GM19372 (cell line): Measurements from ENCODE around the gene SPINT2.
"Not testable (repeated sequence)": the region's sequence is repeated elsewhere in the genome, so short reads cannot be mapped to it uniquely, and the experiment has no call there.

Experiments used
- ATAC-seq: cut with Tn5 transposase; IDR thresholded peaks from one replicate; pipeline ENCODE4 v1.9.1; 2021; ENCODE audit warnings: mild to moderate bottlenecking, low read depth, moderate library complexity; ENCODE audit not compliant: unreplicated experiment

The SPINT2 gene

DNA sequence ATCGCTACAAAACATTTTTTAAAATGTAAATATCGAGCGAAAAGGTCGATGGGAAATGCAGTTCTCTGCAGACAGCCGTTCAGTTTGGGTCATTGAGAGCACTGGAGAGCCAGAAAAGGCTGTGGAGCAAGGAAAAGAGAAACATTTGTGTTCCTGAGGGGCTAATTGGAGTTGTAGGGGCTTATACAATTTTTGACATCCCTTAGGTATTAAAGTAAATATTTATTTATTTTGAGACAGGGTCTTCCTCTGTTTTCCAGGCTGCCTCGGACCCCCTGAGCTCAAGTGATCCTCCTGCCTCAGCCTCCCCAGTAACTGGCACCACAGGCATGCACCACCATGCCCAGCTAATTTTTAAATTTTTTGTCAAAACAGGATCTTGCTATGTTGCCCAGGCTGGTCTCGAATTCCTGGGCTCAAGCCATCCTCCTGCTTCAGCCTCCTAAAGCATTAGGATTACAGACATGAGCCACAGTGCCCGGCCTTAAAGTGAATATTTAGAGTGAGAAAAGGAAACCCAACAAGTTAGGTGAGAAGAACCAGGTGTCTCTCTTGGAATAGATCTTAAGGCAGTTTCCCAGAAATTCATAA lies 52.2 kb downstream of the SPINT2 start:
- ATAC-seq, result no peak

DNA sequence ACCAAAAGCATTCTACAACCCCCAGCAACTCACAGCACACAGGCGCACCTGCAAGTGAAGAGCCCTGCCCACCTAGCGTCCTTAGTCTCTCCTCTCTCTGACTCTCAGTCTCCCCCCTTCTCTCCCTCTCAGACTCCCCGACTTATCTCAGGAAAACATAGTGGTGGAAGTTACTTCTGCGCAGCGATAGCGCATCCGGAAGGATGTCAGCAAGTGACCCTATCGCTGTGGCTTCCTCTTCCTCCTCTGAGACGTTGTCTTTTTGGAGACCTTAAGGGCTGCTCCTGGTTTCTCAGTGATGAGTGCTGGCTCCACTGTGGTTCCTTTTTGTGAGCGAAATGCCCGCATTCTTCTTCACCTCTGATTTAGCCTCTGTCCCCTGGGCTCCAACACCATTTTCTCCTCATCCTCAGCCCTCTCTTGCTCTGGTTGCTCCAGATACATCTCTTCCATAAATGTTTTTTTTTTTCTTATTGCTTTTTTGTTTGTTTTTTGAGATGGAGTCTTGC lies 52.8 kb downstream of the SPINT2 start:
- no peak for ATAC-seq

DNA sequence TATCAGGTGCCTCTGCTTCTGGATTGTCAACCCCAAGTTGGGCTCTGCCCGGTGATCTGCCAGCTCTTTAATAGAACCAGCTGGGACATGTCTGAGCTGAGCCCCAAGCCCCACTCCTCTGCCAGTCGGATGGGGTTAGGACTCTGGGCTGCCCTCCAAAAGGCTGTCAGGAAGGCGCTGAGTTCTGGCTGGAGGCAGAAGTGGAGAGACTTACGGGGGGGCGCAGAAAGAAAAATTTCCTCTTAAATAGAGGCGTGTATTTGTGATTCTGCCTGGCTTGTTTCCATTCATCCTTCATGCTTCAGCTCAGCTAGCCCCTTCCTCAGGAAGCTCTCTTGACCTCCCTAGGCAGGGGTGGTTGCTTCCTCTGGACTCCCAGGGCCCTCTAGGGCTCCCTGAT lies 54.3 kb downstream of the SPINT2 start:
- ATAC-seq, result no peak

DNA sequence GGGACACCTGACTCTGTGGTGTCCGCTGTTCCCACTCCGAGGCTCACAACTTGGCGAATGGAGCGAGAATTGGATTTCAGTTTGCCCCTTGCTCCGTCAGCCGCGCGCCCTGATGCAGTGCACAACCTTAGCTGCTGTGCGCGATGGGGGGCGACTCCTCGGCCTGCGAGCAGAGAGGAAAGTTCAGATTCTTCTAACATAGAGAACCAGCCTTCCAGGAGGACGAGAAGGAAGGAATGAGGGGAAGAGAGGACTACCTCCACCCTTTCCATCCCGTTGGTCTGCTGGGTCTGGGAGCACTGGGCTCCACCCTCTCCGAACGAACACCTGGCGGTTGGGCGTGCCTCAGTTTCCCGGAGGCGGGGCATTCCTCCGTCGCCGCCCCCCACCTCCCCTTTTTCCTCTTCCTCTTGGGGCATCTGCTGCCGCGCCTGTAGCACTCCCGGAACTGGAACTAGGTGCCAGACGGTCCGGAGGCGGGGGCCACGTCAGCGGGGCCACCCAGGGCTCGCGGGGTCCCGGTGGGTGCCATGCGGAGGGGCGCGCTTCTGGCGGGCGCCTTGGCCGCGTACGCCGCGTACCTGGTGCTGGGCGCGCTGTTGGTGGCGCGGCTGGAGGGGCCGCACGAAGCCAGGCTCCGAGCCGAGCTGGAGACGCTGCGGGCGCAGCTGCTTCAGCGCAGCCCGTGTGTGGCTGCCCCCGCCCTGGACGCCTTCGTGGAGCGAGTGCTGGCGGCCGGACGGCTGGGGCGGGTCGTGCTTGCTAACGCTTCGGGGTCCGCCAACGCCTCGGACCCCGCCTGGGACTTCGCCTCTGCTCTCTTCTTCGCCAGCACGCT lies 55.3 kb downstream of the SPINT2 start, which contains the start of gene KCNK6:
Gene KCNK6, plus strand, starts transcription at position 425 of the 838 bp plus-strand sequence. Its CDS starts 106 bp downstream, at position 531.
- ATAC-seq, result no peak

DNA sequence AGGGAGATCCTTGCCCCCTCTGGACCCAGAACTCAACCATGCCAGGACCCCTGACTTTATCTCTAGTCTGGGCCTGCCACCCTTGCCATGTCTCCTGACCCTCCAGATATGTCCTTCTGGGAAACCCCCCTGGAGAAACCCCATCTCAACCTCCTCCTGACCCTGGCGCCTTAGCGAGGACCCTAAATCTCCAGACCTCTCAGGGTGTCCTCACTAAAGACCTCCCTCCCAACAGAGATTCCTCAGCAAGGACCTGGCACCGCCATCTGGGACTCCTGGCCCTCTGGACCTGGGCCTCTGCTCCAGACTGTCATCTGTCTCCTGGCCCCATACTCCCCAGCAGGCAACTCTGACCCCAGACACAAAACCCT lies 56.6 kb downstream of the SPINT2 start:
- ATAC-seq, result no peak

DNA sequence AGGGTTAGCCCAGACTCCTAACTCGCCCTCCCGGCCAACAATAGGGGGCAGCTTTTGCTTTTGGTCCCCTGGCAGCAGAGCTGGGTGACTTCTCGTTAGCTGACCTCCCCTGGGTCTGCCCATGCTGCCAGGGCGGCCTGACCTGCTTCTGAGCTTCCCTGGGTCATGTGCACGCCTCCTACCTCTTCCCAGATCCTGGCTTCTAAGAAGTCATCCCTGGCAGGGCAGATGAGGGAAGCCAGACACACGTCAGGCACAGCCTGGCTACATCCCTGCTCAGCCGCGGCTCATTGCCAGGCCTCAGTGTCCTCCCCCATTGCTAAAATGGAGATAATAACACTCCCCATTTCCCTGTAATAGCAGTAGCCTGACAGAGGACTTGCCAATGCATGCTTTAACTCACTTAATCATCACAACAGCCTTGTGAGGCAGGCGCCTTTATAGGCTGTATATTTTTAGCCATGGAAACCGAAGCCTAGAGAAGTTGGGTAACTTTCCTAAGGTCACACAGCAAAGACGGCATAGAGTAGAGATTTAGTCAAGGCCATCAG lies 57.3 kb downstream of the SPINT2 start:
- no peak for ATAC-seq

DNA sequence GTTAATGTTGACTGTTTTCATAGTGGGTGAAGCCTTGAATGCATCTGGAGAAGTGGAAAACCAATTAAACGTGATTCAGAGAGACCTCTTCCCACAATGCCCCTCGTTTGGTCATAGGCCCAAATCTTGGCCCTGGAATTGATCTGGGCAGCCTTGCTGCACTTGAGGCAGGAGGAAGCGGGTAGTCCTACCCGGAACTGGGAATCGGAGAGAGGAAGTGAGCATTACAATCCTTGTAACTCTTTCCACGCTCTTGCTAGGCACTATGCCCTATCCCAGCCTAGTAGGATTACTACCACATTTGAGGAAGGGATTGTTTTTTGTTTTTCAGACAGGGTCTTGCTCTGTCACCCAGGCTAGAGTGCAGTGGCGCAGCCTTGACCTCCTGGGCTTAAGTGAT lies 58.9 kb downstream of the SPINT2 start:
- ATAC-seq, result no peak

DNA sequence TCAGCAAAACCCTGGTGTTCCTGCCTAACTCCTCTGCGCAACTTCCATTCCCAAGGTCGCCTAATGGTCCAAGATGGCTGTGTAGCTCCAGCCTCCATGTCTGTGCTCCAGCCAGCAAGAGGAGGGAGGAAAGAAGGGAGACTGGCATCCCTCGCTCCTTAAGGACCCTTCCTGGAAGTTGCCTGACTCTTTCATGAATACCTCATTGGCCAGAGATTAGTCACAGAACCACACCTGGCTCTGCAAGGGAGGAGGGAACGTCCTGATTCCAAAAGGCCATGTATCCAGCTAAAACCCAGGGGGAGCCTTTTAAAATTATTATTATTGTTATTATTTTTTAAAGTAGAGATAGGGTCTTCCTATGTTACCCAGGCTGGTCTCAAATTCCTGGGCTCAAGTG lies 60.1 kb downstream of the SPINT2 start:
- ATAC-seq, result no peak

DNA sequence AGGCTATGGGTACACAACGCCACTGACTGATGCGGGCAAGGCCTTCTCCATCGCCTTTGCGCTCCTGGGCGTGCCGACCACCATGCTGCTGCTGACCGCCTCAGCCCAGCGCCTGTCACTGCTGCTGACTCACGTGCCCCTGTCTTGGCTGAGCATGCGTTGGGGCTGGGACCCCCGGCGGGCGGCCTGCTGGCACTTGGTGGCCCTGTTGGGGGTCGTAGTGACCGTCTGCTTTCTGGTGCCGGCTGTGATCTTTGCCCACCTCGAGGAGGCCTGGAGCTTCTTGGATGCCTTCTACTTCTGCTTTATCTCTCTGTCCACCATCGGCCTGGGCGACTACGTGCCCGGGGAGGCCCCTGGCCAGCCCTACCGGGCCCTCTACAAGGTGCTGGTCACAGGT lies 62.2 kb downstream of the SPINT2 start:
- no peak for ATAC-seq

DNA sequence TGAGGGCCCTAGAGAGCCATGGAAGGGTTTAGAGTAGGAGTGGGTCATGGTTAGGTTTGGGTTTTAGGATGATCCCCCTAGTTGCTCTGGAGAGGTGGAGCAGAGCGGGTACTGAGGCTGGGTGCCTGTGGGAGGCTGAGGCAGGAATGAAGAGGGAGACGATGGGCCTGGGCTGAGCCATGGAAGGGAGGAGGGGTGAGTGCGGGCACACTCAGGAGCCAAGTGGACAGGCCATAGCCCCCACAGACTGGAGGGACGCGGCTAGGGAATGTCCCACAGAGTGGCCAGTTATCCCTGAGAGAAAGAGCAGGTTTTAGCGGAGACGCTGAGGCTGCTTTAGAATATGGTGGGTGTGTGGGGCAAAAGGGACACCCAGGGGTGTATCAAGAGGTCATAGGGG lies 65.3 kb downstream of the SPINT2 start:
- no peak for ATAC-seq

DNA sequence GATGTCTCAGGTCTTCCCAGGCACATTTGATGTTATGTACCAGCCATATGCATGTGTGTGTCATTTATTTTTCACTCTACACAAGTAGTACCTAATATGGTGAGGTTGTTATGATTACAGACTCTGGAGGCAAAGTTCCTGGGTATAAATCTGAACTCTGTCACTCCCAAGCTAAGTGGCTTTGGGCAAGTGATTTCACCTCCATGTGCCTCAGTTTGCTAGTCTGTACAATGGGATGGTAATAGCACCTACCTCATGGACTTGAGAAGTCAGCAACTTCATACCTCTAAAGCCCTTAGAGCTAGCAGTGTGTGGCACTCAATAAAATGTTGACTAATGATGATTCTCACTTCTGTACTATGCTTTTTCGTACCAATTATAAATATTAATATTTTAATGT lies 67.4 kb downstream of the SPINT2 start:
- no peak for ATAC-seq

DNA sequence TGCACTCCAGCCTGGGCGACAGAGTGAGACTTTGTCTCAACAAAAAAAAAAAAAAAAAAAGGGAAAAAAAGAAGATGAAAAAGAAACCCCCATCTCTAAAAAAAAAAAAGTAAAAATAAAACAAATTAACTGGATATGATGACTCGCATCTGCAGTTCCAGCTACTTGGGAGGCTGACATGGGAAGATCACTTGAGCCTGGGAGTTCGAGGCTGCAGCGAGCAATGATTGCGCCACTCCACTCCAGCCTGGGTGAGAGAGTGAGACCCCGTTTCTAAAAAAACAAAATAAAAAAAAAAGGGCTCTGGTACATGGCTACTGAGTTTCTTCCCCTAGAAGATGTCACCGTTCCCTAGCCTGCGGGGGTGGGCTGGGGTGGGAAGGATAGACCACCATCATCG lies 68.9 kb downstream of the SPINT2 start:
- no peak for ATAC-seq

DNA sequence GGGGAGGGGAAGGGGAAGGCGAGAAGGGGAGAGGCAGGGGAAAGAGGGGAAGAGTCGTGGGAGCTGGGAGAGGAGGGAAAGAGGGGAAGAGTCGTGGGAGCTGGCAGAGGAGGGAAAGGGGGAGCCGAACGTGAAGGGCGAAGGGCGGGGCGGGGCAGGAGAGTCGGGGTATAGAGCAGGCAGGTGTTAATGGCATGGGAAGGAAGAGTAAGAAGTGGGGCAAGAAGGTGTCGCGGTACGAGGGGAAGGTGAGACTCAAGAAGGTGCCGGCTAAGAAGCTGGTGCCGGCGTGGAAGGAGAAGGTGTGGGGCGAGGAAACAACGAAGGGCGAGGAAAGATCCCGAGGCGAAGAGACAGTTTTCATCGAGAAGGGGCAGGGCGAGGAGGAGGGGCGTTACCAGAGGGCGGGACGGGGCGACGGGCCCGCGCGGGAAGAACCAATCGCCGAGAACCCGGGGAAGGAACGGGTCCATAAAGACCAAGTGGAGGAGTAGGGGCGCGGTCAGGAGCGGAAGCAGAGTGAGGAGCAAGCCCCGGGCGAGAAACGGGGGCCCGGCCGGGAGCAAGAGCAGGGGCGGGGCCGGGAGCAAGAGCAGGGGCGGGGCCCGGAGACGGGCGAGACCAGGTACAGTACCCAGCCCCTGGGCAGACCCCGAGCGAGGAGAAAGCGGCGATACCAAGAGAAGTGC lies 71.7 kb downstream of the SPINT2 start:
- ATAC-seq, result peak; percentile 64

DNA sequence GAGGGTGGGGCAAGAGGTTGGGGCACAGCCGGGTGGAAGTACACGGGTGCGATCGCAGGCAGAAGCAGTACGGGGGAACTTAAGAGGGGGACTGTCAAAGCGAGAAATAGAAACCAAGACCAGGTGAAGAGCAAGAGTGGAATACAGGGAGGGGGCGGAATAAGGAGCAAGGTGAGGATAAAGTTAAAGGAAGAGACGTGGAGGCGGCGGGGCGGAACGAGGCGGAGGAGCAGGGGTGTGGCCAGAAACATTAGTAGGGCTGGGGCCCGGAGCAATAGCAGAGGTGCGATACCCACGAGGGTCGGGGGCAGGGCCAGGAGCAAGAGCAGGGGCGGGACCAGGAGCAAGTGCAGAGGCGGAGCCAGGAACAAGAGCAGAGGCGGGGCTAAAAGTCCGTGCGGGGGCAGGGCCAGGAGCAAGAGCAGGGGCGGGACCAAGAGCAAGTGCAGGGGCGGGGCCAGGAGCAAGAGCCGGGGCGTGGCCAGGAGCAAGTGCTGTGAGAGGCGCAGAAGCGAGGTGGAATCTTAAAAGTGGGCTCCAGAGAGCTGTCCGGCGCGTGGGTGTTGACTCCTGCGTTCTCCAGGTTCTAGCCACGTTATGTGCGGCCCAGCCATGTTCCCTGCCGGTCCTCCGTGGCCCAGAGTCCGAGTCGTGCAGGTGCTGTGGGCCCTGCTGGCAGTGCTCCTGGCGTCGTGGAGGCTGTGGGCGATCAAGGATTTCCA lies 72.4 kb downstream of the SPINT2 start:
- ATAC-seq, result peak; percentile 42

DNA sequence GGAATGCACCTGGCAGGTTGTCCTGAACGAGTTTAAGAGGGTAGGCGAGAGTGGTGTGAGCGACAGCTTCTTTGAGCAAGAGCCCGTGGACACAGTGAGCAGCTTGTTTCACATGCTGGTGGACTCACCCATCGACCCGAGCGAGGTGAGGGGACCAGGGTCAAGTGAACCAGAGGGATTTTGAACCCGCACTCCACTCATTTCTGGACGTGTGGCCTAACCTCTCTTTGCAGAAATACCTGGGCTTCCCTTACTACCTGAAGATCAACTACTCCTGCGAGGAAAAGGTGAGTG lies 72.9 kb downstream of the SPINT2 start:
- ATAC-seq, result no peak

DNA sequence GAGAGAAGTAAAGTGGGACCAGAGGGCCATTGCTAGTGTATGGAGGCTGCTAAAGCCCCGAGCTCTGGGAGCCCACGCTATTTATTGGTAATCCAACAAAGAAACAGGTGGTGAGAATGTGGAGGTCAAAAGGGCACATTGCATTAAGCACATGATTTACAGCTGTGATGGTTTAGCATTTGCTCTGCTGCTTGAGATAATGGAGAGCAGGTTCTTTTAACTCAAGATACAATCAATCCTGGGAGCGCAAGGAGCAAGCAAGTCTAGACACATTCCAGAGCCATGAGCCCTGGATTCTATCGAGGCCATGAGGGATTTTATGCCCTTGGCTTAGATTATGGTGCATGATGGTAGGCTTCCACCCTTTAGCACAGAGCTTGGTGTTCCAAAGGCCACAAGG lies 74.6 kb downstream of the SPINT2 start:
- ATAC-seq, result not testable (repeated sequence)

DNA sequence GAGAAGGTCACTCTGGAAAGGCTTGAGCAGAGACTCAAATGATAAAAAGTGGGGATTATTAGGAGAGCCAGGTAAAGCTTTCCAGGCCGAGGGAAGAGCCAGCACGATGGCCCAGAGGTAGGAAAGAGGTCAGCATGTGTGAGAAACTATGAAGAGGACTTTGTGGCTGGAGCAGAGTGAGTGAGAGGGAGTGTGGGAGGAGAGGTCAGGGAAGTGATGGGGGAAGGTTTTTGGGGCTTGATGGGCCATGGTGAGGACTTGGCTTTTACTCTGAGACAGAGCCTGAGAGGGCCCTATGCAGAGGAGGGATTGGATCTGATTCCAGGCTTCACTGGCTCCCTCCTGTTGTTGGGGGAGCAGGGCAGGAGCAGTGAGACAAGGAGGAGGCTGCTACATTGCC lies 76.6 kb downstream of the SPINT2 start:
- no peak for ATAC-seq
